ENCODE results near the gene MED1.
"Not testable (repeated sequence)": the region's sequence is repeated elsewhere in the genome, so short reads cannot be mapped to it uniquely, and the experiment has no call there.

Gene MED1

GRCh38 chr17:39416141-39416540 lies 34.9 kb downstream of the MED1 start:
- DNase-seq (ENCODE audit: low read depth in 2 of 2, low spot score in 1 of 2) = no peak

- no peak for DNase-seq (ENCODE audit: low read depth in 2 of 2, low spot score in 1 of 2)
Observed at GRCh38 chr17:39410279-39410678, 40.8 kb downstream of the MED1 start.

GRCh38 chr17:39408360-39408759 lies 42.7 kb downstream of the MED1 start:
- no peak for DNase-seq (ENCODE audit: low read depth in 2 of 2, low spot score in 1 of 2)

- no peak for DNase-seq (ENCODE audit: low read depth in 2 of 2, low spot score in 1 of 2)
Observed at GRCh38 chr17:39406951-39407350, 44.1 kb downstream of the MED1 start.

GRCh38 chr17:39405436-39405835 lies 45.6 kb downstream of the MED1 start:
- no peak for DNase-seq (ENCODE audit: low read depth in 2 of 2, low spot score in 1 of 2)

- DNase-seq (ENCODE audit: low read depth in 2 of 2, low spot score in 1 of 2) = no peak
Observed at GRCh38 chr17:39404542-39405378, 46.3 kb downstream of the MED1 start.

- no peak for DNase-seq (ENCODE audit: low read depth in 2 of 2, low spot score in 1 of 2)
Observed at GRCh38 chr17:39402890-39403605, 48.0 kb downstream of the MED1 start.

- peak; percentile 61 to 70 for DNase-seq (ENCODE audit: low read depth in 2 of 2, low spot score in 1 of 2)
Observed at GRCh38 chr17:39402244-39402889, 48.7 kb downstream of the MED1 start.

GRCh38 chr17:39401412-39402243 lies 49.4 kb downstream of the MED1 start, which contains the start of gene FBXL20:
FBXL20 (minus strand) TSS chr17:39401626; CDS start chr17:39401402, 224 bp downstream.
- peak; percentile 81 for DNase-seq (ENCODE audit: low read depth in 2 of 2, low spot score in 1 of 2)

- DNase-seq (ENCODE audit: low read depth in 2 of 2, low spot score in 1 of 2) = peak in 1 of 2 donors; percentile 0
Observed at GRCh38 chr17:39400547-39401411, 50.3 kb downstream of the MED1 start.

- DNase-seq (ENCODE audit: low read depth in 2 of 2, low spot score in 1 of 2) = no peak
Observed at GRCh38 chr17:39399791-39400190, 51.3 kb downstream of the MED1 start.

GRCh38 chr17:39393736-39394135 lies 57.3 kb downstream of the MED1 start:
- DNase-seq (ENCODE audit: low read depth in 2 of 2, low spot score in 1 of 2) = no peak

- no peak for DNase-seq (ENCODE audit: low read depth in 2 of 2, low spot score in 1 of 2)
Observed at GRCh38 chr17:39391448-39391847, 59.6 kb downstream of the MED1 start.

GRCh38 chr17:39385040-39385439 lies 66.0 kb downstream of the MED1 start:
- DNase-seq (ENCODE audit: low read depth in 2 of 2, low spot score in 1 of 2) = no peak

GRCh38 chr17:39380144-39380543 lies 70.9 kb downstream of the MED1 start:
- no peak for DNase-seq (ENCODE audit: low read depth in 2 of 2, low spot score in 1 of 2)

GRCh38 chr17:39376434-39376833 lies 74.6 kb downstream of the MED1 start:
- DNase-seq (ENCODE audit: low read depth in 2 of 2, low spot score in 1 of 2) = no peak

GRCh38 chr17:39367805-39368204 lies 83.3 kb downstream of the MED1 start:
- DNase-seq (ENCODE audit: low read depth in 2 of 2, low spot score in 1 of 2) = not testable (repeated sequence)

GRCh38 chr17:39365872-39366271 lies 85.2 kb downstream of the MED1 start:
- no peak for DNase-seq (ENCODE audit: low read depth in 2 of 2, low spot score in 1 of 2)

- DNase-seq (ENCODE audit: low read depth in 2 of 2, low spot score in 1 of 2) = no peak
Observed at GRCh38 chr17:39365242-39365641, 85.8 kb downstream of the MED1 start.

Data from stimulated activated CD8-positive, alpha-beta memory T cell treated with anti-CD3 and anti-CD28 coated beads, Interleukin-4, amount 100 ng/mL, for 4 hours (primary cell).